ENCODE measurements around the gene ZNF598.

DNA sequence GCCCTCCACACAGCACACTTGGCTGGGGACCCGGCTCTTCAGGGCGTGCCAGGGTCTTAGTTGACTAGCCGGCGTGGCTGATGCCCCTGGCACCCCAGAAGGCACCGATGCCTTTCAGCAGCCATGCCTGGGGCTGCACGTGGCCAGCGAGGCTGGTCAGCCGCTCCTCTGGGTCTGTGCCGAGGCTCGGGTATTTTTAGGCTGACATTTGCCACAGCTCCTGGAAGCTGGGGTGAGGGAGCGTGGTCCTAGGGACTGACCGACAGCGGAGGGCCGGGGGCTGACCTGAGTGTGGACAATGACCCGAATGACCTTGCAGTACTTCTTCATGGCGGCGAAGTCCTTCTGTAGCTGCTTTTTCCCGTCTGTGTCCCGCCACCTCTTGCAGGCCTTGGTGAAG, 59.1 kb downstream of the ZNF598 start:
- TF ChIP-seq, protein P1, sequence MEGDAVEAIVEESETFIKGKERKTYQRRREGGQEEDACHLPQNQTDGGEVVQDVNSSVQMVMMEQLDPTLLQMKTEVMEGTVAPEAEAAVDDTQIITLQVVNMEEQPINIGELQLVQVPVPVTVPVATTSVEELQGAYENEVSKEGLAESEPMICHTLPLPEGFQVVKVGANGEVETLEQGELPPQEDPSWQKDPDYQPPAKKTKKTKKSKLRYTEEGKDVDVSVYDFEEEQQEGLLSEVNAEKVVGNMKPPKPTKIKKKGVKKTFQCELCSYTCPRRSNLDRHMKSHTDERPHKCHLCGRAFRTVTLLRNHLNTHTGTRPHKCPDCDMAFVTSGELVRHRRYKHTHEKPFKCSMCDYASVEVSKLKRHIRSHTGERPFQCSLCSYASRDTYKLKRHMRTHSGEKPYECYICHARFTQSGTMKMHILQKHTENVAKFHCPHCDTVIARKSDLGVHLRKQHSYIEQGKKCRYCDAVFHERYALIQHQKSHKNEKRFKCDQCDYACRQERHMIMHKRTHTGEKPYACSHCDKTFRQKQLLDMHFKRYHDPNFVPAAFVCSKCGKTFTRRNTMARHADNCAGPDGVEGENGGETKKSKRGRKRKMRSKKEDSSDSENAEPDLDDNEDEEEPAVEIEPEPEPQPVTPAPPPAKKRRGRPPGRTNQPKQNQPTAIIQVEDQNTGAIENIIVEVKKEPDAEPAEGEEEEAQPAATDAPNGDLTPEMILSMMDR (IDR thresholded peaks at IDR 0.05) = no peak
- no peak for TF ChIP-seq POLR2A (IDR thresholded peaks at IDR 0.05)
